ENCODE results near the gene RNF166. TPM values are rescaled to one million over a fixed set of nuclear protein-coding genes. Genes with fewer than 3 reads are reported as not detected.

Gene RNF166
- total RNA-seq, 2 donors from 2014 or later = 29.1 to 49.4 TPM

DNA sequence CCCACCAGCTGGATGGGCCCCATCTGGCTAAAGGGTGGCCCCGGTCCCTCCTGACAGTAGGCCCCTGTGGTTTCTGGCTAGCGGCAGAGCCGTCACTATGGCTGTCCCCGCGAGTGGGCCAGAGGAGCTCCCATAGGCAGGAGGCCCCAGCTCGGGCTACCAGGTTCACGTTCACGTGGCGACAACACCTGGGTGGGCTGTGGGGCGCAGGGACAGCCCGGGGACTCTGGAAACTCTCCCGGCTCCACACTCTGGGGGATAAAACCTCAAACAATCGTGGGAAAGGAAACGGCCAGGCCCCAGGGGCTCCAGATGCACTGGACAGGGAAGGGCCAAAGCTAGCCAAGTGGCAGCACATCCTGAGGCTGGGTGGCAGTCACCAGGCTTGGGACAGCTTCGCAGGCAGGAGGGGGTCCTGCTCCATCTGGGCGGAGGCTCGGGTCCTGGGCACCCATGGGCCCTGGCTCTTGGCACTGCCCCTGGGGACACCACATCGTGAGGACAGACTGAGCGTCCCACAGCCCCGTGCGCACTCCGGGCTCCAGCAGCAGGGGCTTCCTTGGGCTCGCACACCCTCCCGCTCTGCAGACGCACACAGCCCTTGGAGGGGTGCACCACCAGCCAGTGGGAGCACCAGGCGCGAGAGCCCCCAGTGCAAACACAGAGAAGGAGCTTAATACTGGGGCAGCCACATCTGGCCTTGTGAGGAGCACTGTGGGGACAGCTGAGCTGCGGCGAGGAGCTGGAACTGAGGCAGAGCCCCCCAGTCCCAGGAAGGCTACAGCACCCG lies 4.4 kb downstream of the RNF166 start:
- ATAC-seq = no peak
- Mint-ChIP-seq H3K4me1 (ENCODE audit: low read depth in 2 of 2) (peaks cover 51 to 53% of the 10 kb centered on the region in 2 donors), H3K27me3 (no peaks in the 10 kb centered on the region), H3K9me3 (no peaks in the 10 kb centered on the region), H3K27ac (peak overlapping the region; percentile 75 to 85), H3K4me3 (peak overlapping the region; percentile 86), H3K36me3 (no peaks in the 10 kb centered on the region)
- DNase-seq (ENCODE audit: low spot score) = no peak

DNA sequence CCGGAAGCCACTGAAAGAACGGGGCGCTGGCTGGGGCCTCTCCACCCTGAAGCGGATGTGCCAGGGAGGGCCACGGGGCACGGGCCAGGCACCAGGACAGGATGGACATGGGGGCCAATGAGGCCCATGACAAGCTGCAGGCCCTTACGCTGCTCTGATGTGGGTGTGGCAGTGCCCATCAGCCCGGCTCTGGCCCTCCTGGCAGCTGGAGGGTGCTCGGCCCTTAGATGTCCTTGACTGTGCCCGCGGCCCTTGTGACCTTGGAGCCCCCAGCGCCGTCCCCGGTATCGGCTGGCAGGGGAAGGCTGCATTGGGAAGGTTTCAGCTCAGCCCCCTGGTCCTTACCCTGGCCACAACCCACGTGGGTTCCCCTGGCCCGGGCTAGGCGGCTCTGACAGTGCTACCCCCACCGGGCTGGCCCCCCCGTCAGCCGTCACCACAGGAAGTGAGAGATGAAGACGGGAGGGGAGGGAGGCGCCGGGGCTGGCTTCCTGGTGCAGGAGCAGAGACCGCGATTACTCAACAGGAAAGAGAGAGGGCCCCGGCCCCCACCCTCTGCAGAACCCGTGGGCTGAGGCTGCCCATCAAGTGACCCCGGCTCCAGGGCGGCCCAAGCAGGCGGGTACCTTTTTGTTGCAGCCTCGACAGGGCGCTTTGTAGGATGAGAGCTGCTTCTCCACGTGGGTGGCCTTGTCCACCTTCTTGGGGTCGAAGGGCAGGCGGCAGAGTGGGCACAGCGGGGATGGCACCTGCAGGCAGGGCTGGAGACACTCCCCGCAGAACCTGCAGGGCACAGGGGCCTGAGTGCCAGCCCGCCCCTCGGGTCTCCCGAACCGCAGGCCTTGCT lies 5.3 kb downstream of the RNF166 start:
- ATAC-seq (peak; percentile 90 to 93), DNase-seq (ENCODE audit: low spot score) (peak; percentile 99)
- peak overlapping the region; percentile 75 to 85 for H3K27ac Mint-ChIP-seq
- no peaks in the 10 kb centered on the region for H3K36me3 Mint-ChIP-seq
- H3K4me3 Mint-ChIP-seq = peak overlapping the region; percentile 78
- no peaks in the 10 kb centered on the region for H3K9me3 Mint-ChIP-seq
- H3K27me3 Mint-ChIP-seq = no peaks in the 10 kb centered on the region
- peaks cover 51 to 53% of the 10 kb centered on the region in 2 donors for H3K4me1 Mint-ChIP-seq (ENCODE audit: low read depth in 2 of 2)

DNA sequence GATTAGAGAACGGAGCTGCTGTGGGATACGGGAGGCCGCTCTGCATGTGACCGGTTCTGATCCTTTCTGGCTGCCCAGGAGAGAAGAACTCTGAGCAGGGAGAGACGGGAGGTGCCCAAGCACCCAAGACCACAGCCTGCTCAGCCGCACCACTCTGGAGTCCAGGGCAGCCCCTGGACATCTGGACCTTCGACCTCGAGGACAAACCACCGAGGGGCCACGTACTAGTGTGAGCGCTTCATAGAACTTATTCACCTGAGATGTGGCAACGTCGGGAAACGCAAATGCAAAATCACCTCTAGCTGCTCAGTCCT lies 5.9 kb downstream of the RNF166 start:
- H3K27ac Mint-ChIP-seq = peak overlapping the region; percentile 75 to 85
- H3K27me3 Mint-ChIP-seq = no peaks in the 10 kb centered on the region
- DNase-seq (ENCODE audit: low spot score) (no peak), ATAC-seq (no peak)
- peak overlapping the region; percentile 78 for H3K4me3 Mint-ChIP-seq
- H3K36me3 Mint-ChIP-seq = no peaks in the 10 kb centered on the region
- peaks cover 48 to 50% of the 10 kb centered on the region in 2 donors for H3K4me1 Mint-ChIP-seq (ENCODE audit: low read depth in 2 of 2)
- H3K9me3 Mint-ChIP-seq = no peaks in the 10 kb centered on the region

DNA sequence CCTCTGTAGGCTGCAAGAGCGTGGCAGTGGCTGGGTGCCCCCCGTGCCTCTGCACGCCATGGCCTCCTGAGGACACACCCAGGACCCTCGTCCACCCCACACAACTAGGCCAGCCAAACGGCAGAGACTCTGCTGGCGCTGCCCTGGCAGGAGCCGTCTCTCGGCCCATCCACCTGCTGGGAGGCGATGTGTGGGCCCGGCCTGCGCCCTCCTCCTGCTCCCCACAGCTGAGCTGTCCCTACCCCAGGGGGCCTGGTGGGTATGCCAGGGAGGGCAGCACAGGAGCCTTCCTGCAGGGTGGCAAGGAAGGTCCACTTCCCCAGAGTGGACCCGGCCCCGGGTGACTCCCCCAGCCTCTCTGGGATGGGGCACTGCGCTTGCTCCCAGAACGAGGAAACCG lies 7.0 kb downstream of the RNF166 start:
- no peaks in the 10 kb centered on the region for H3K36me3 Mint-ChIP-seq
- H3K27ac Mint-ChIP-seq = no peak overlapping the region
- ATAC-seq = no peak
- no peaks in the 10 kb centered on the region for H3K9me3 Mint-ChIP-seq
- no peaks in the 10 kb centered on the region for H3K27me3 Mint-ChIP-seq
- DNase-seq (ENCODE audit: low spot score) = no peak
- no peak overlapping the region for H3K4me3 Mint-ChIP-seq
- H3K4me1 Mint-ChIP-seq (ENCODE audit: low read depth in 2 of 2) = peaks cover 41 to 43% of the 10 kb centered on the region in 2 donors

DNA sequence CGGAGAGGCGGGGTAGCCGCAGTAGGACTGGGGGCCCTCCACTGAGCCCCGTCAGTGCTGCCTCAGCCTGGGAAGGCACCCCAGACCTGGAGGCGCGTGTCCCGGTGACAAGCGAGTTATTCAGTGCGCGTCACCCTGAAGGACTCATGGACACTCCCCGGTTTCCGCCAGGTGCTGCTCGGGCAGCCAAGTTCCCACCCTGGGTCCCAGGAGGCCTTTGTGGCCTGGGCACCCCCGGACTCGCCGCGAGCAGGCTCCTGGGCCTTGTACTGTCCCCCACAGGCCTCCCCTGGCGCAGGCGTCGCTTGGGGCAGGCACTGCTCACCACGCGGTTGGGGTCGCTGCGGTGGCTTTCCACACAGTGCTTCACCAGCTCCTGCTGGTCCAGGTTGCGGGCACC lies 7.6 kb downstream of the RNF166 start:
- ATAC-seq (no peak), DNase-seq (ENCODE audit: low spot score) (no peak)
- Mint-ChIP-seq H3K27me3 (no peaks in the 10 kb centered on the region), H3K4me1 (ENCODE audit: low read depth in 2 of 2) (peaks cover 35 to 38% of the 10 kb centered on the region in 2 donors), H3K9me3 (no peaks in the 10 kb centered on the region), H3K27ac (no peak overlapping the region), H3K4me3 (no peak overlapping the region), H3K36me3 (no peaks in the 10 kb centered on the region)

DNA sequence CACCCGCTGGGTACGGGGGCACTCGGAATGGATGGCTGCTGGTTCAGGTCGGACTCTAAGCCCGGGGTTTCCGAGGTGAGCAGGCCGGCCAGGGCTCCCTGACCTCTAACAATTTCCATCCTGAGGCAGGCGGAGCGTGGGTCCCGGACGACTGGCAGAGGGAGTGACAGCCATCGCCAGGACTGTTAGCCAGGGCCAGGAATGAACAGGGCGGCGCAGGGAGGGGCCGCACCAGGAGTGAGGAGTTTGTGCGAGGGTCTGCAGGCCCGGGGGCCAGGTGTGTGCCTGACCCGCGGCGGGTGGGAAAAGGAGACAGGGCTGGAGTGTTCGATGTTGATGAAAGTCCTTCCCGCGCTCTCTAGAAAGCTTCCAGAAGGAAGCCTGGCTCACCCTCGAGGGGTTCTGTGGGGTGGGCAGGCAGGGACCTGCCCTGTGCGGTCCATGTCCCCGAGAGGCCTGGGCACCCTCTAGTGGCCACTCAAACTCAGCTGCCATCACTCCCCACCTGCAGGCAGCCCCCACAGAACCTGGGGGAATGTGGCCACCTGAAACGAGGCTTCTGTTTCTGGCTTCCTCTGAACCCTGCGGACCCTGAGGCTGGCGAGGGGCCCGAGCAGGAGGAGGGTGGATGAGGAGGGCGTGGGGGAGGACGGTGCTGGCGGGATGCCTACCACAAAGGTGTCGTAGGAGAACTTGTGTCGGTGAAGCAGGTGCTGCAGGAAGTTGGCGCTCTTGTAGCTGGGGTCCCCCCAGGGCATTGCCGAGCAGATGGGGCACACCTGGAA lies 8.2 kb downstream of the RNF166 start:
- Mint-ChIP-seq H3K9me3 (no peaks in the 10 kb centered on the region), H3K27ac (peak overlapping the region; percentile 51 to 58), H3K4me1 (ENCODE audit: low read depth in 2 of 2) (peaks cover 31 to 35% of the 10 kb centered on the region in 2 donors), H3K27me3 (no peaks in the 10 kb centered on the region), H3K4me3 (no peak overlapping the region), H3K36me3 (no peaks in the 10 kb centered on the region)
- no peak for ATAC-seq
- no peak for DNase-seq (ENCODE audit: low spot score)

DNA sequence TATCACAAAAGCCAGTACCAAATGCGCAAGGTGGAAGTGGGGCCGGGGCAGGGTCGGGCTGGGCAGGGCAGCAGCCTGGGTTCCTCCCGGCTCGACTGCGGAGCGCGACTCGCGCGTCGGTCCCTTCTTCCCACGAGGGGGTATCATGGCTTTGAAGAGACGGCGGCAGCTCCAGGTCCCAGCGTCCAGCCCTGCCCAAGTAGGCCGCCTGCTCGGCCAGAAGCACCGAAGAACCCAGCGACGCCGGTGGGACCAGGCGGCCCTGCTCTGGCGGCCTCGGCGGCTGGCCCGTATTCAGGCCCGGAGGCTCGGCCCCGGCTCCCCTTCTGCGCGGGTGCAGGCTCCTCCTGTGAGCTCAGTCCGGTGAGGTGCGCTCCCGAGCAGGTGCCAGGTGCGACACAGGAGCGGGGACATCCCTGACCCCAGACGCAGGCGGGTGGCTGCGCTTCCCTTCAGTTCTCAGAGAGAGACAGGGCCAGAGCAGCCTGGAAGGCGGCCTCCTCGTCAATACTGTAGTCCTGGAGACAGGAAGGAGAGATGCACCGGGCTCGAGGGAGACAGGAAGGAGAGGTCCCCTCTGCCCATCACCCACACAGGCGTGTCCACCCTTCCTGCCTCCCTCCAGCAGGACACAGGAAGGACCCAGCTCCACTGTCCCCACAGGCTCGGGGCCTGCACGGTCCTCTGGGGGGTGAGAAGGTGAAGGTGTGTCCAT lies 8.9 kb downstream of the RNF166 start:
- H3K36me3 Mint-ChIP-seq = no peaks in the 10 kb centered on the region

DNA sequence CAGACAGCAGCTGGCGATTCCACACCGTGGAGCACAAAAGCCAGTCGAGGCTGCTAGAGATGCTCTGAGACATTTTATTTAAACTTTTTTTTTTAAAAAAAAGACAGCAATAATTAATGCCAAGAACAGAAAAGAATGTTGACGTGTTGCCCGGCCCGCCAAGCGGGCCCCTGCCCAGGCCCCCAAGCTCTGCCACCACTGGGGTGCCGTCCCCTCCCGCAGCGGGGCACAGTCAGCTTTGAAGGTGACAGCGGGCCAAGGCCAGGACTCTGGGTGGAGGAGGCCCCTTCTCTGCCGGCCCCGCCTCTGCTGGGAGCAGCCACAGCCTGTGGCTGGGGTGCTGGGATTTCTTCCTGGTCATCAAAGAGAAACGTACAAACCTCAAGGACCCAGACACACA lies 9.8 kb downstream of the RNF166 start:
- H3K4me3 Mint-ChIP-seq = no peak overlapping the region
- no peaks in the 10 kb centered on the region for H3K36me3 Mint-ChIP-seq
- no peaks in the 10 kb centered on the region for H3K9me3 Mint-ChIP-seq
- DNase-seq (ENCODE audit: low spot score) (no peak), ATAC-seq (no peak)
- peak overlapping the region in 1 of 2 donors; percentile 29 for H3K27ac Mint-ChIP-seq
- no peaks in the 10 kb centered on the region for H3K27me3 Mint-ChIP-seq
- peaks cover 18 to 30% of the 10 kb centered on the region in 2 donors for H3K4me1 Mint-ChIP-seq (ENCODE audit: low read depth in 2 of 2)

More for the DNA sequence above, 8.9 kb downstream of the RNF166 start:
- no peak for DNase-seq (ENCODE audit: low spot score)
- Mint-ChIP-seq H3K9me3 (no peaks in the 10 kb centered on the region), H3K27me3 (no peaks in the 10 kb centered on the region), H3K4me1 (ENCODE audit: low read depth in 2 of 2) (peaks cover 23 to 33% of the 10 kb centered on the region in 2 donors), H3K27ac (peak overlapping the region; percentile 51 to 58), H3K4me3 (no peak overlapping the region)
- ATAC-seq = no peak

DNA sequence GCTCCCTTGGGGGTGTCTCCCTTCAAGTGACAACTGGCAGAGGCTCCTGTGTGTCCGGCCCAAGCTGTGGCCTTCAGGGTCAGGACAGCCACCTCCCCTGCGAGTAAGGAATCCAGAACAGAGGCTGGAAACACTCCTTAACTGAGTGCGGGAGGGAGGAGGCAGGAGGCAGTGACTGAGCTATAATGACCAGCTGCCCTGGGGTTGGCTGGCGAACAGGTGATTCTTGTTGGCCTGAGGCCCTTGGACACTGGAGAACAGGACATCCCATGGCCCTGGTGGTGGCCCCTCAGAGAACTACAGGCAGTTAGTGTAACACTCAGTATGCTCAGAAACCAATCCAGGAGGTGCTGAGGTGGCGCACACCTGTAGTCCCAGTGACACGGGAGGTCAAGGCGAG lies 10.5 kb downstream of the RNF166 start:
- peaks cover 14 to 27% of the 10 kb centered on the region in 2 donors for H3K4me1 Mint-ChIP-seq (ENCODE audit: low read depth in 2 of 2)
- DNase-seq (ENCODE audit: low spot score) (no peak), ATAC-seq (no peak)
- no peaks in the 10 kb centered on the region for H3K9me3 Mint-ChIP-seq
- no peaks in the 10 kb centered on the region for H3K27me3 Mint-ChIP-seq
- no peak overlapping the region for H3K4me3 Mint-ChIP-seq
- H3K36me3 Mint-ChIP-seq = no peaks in the 10 kb centered on the region
- peak overlapping the region in 1 of 2 donors; percentile 23 for H3K27ac Mint-ChIP-seq

DNA sequence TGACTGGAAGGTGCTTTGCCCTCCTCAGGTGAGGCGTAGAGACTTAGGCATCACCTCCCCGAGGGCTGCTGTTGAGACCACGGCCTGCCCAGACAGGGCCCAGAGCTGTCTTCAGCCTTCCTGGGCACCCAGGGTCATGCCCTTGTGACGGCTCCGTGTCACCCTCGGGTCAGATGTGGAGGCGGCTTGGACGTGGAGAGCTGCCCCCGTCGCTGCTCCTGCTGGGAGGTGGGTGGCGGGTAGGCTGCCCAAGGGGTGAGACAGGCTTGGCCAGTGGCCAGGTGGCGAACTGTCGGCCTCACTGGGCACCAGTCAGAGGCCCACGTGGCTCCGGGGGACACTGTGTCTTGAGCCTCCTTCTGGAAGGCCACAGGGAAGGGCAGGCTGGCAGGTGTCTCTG lies 11.0 kb downstream of the RNF166 start:
- DNase-seq (ENCODE audit: low spot score) = no peak
- H3K27me3 Mint-ChIP-seq = no peaks in the 10 kb centered on the region
- H3K4me3 Mint-ChIP-seq = no peak overlapping the region
- ATAC-seq = no peak
- H3K27ac Mint-ChIP-seq = no peak overlapping the region
- H3K9me3 Mint-ChIP-seq = no peaks in the 10 kb centered on the region
- H3K4me1 Mint-ChIP-seq (ENCODE audit: low read depth in 2 of 2) = peaks cover 11 to 27% of the 10 kb centered on the region in 2 donors
- no peaks in the 10 kb centered on the region for H3K36me3 Mint-ChIP-seq

DNA sequence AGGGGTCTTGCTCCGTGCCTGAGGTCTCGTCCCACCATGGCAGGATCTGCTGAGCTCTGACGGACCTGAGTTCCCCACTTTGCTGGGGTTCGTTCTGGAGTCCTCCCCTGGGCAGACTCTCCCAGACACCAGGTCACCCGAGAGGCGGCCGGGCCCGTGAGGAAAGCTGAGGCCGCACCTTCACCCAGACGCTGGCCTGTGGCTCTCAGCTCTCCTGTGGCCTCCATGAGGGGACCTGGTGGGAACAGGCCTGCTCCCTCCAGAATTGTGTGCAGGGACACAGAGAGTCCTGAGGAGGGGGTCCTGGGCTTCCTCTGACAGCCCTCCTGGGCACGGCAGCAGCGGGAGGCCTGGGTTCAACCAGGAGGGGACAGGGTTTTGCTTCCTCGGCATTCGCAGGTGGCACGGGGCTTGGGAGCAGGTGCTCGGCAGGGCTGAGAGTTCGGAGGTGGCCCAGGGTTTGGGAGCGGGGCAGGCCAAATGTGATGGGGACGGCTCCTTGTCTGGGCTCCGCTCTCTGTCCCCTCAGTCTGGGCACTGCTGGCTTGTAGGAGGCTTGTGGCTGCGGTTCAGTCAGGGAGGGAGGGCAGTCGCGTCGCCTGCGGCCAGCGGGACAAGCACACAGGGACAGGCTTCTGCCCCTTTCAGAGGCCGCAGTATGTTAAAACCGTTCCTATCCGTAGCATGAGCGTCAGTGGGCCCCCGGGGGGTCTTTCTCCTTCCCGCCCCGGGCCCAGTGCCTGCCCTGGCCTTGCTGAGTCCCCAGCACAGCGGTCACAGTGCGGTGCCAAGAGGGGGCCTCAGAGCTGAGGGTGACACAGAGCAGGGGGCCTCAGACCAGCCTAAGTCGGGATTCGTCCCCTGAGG lies 11.8 kb downstream of the RNF166 start:
- H3K27ac Mint-ChIP-seq = peak overlapping the region in 1 of 2 donors; percentile 58
- peaks cover 4 to 20% of the 10 kb centered on the region in 2 donors for H3K4me1 Mint-ChIP-seq (ENCODE audit: low read depth in 2 of 2)
- no peaks in the 10 kb centered on the region for H3K36me3 Mint-ChIP-seq
- H3K27me3 Mint-ChIP-seq = no peaks in the 10 kb centered on the region
- DNase-seq (ENCODE audit: low spot score) (no peak), ATAC-seq (no peak)
- H3K4me3 Mint-ChIP-seq = no peak overlapping the region
- H3K9me3 Mint-ChIP-seq = no peaks in the 10 kb centered on the region

DNA sequence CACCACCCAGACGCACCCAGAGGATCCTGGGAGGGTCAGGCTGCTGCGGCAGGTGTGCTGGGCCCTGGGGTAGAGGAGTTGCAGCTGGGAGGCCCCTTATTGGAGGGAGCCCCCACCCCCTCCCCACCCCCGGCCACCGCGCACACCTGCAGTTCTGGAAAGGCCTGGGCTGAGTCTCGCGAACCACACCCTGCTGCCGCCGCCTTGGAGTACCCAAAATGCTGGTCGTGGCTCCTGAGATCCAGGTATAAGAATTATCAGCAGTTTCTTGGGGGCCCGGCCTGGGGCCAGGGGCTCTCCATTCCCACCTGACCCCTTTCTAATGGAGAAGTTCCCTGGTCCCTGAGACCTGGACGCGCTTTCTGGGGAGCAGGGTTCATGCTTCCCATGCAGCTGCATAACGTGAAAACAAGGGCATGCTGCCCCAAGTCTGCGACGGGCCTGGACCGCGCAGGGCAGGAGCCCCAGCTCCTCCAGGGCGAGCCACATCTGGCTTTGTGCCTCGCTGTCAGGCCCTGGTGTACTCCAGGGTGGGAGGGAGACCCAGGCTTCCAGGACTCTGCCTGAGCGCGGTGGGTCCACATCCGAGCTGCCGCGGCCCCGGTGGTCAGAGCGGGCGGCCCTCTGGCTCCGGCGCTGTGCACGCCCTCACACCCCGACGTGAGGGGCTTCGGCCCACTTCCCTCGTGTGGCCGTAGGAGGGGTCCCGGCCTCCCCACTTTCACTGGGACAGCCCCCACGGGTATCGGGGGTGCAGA lies 12.6 kb downstream of the RNF166 start:
- no peak for DNase-seq (ENCODE audit: low spot score)
- Mint-ChIP-seq H3K4me1 (ENCODE audit: low read depth in 2 of 2) (peaks cover 4 to 20% of the 10 kb centered on the region in 2 donors), H3K9me3 (no peaks in the 10 kb centered on the region), H3K4me3 (no peak overlapping the region), H3K27me3 (no peaks in the 10 kb centered on the region), H3K36me3 (no peaks in the 10 kb centered on the region), H3K27ac (no peak overlapping the region)
- no peak for ATAC-seq
